ENCODE results near the gene P2RX3.
"Not testable (repeated sequence)": the region's sequence is repeated elsewhere in the genome, so short reads cannot be mapped to it uniquely, and the experiment has no call there.

P2RX3 gene

GRCh38 chr11:57353852-57354251, 15.7 kb downstream of the P2RX3 start:
- no peak for DNase-seq

GRCh38 chr11:57354699-57355098, 16.5 kb downstream of the P2RX3 start:
- DNase-seq, result no peak

GRCh38 chr11:57356268-57356667, 18.1 kb downstream of the P2RX3 start:
- DNase-seq, result no peak

- no peak for DNase-seq
Observed at GRCh38 chr11:57357310-57357709, 19.2 kb downstream of the P2RX3 start.

- no peak for DNase-seq
Observed at GRCh38 chr11:57357856-57358255, 19.7 kb downstream of the P2RX3 start.

- no peak for DNase-seq
Observed at GRCh38 chr11:57358543-57358961, 20.4 kb downstream of the P2RX3 start.

GRCh38 chr11:57358991-57359390, 20.8 kb downstream of the P2RX3 start:
- DNase-seq, result no peak

- no peak for DNase-seq
Observed at GRCh38 chr11:57359396-57359795, 21.2 kb downstream of the P2RX3 start.

- DNase-seq, result no peak
Observed at GRCh38 chr11:57359896-57360690, 21.9 kb downstream of the P2RX3 start.

GRCh38 chr11:57360991-57361390, 22.8 kb downstream of the P2RX3 start:
- DNase-seq, result no peak

- not testable (repeated sequence) for DNase-seq
Observed at GRCh38 chr11:57361420-57361819, 23.3 kb downstream of the P2RX3 start.

- no peak for DNase-seq
Observed at GRCh38 chr11:57361926-57362325, 23.8 kb downstream of the P2RX3 start.

GRCh38 chr11:57363131-57364080, 25.3 kb downstream of the P2RX3 start:
- DNase-seq, result no peak

- no peak for DNase-seq
Observed at GRCh38 chr11:57364851-57365660, 26.9 kb downstream of the P2RX3 start.

- DNase-seq, result no peak
Observed at GRCh38 chr11:57368106-57368844, 30.1 kb downstream of the P2RX3 start.

- no peak for DNase-seq
Observed at GRCh38 chr11:57368845-57369232, 30.7 kb downstream of the P2RX3 start.

GRCh38 chr11:57370251-57370650, 32.1 kb downstream of the P2RX3 start:
- DNase-seq, result no peak

GRCh38 chr11:57370941-57371340, 32.8 kb downstream of the P2RX3 start:
- no peak for DNase-seq

- no peak for DNase-seq
Observed at GRCh38 chr11:57373146-57373545, 35.0 kb downstream of the P2RX3 start.

- no peak for DNase-seq
Observed at GRCh38 chr11:57374966-57375365, 36.8 kb downstream of the P2RX3 start.

- no peak for DNase-seq
Observed at GRCh38 chr11:57375490-57375889, 37.3 kb downstream of the P2RX3 start.
